GM21367 (cell line): ENCODE data around the gene PPA1.
"Not testable (repeated sequence)": the region's sequence is repeated elsewhere in the genome, so short reads cannot be mapped to it uniquely, and the experiment has no call there.

Experiments
- ATAC-seq: cut with Tn5 transposase; IDR thresholded peaks from one replicate; pipeline ENCODE4 v1.9.1; 2021; ENCODE audit not compliant: unreplicated experiment

The PPA1 gene

GRCh38 chr10:70233109-70233938 lies at the start of gene PPA1:
TSS of gene PPA1 (minus strand) at chr10:70233429. CDS start at chr10:70233327, 102 bp downstream.
- ATAC-seq: peak; percentile 72

GRCh38 chr10:70281609-70282008 lies 48.4 kb upstream of the PPA1 start:
- no peak for ATAC-seq

GRCh38 chr10:70280099-70280498 lies 46.9 kb upstream of the PPA1 start:
- no peak for ATAC-seq

- ATAC-seq: no peak
Observed at GRCh38 chr10:70277396-70278030, 44.3 kb upstream of the PPA1 start.

GRCh38 chr10:70274643-70275042 lies 41.4 kb upstream of the PPA1 start:
- ATAC-seq: no peak

GRCh38 chr10:70272925-70273316 lies 39.7 kb upstream of the PPA1 start:
- ATAC-seq: no peak

GRCh38 chr10:70271996-70272924 lies 39.0 kb upstream of the PPA1 start:
- ATAC-seq: no peak

GRCh38 chr10:70270952-70271351 lies 37.7 kb upstream of the PPA1 start:
- no peak for ATAC-seq

GRCh38 chr10:70269741-70270140 lies 36.5 kb upstream of the PPA1 start:
- no peak for ATAC-seq

GRCh38 chr10:70268376-70268775 lies 35.1 kb upstream of the PPA1 start:
- no peak for ATAC-seq

GRCh38 chr10:70267161-70267933 lies 34.1 kb upstream of the PPA1 start:
- no peak for ATAC-seq

- ATAC-seq: no peak
Observed at GRCh38 chr10:70266701-70267100, 33.5 kb upstream of the PPA1 start.

- no peak for ATAC-seq
Observed at GRCh38 chr10:70266056-70266455, 32.8 kb upstream of the PPA1 start.

- no peak for ATAC-seq
Observed at GRCh38 chr10:70265032-70265689, 31.9 kb upstream of the PPA1 start.

GRCh38 chr10:70260734-70261133 lies 27.5 kb upstream of the PPA1 start:
- ATAC-seq: no peak

- no peak for ATAC-seq
Observed at GRCh38 chr10:70260259-70260658, 27.0 kb upstream of the PPA1 start.

- ATAC-seq: no peak
Observed at GRCh38 chr10:70258216-70258615, 25.0 kb upstream of the PPA1 start.

GRCh38 chr10:70257816-70258215 lies 24.6 kb upstream of the PPA1 start:
- ATAC-seq: not testable (repeated sequence)

- no peak for ATAC-seq
Observed at GRCh38 chr10:70256463-70256862, 23.2 kb upstream of the PPA1 start.
